ENCODE data around the gene ARHGAP24.
"Not testable (repeated sequence)": the region's sequence is repeated elsewhere in the genome, so short reads cannot be mapped to it uniquely, and the experiment has no call there.

- TF ChIP-seq MIER2 (CRISPR knock-in tag; IDR thresholded peaks at IDR 0.05); STAG1 (CRISPR knock-in tag; IDR thresholded peaks at IDR 0.05); POLR2A (IDR thresholded peaks at IDR 0.05; ENCODE audit: insufficient read depth in 1 of 2, low read depth in 2 of 2, low read length in 2 of 2); MYNN (CRISPR knock-in tag; IDR thresholded peaks at IDR 0.05; ENCODE audit: low read depth); PPARG (CRISPR knock-in tag; conservative IDR thresholded peaks at IDR 0.05); ZBTB43 (CRISPR knock-in tag; conservative IDR thresholded peaks at IDR 0.05): not testable (repeated sequence)
These were observed 345.2 kb downstream of the ARHGAP24 start for GRCh38 chr4:85820101-85820500.

Data from HepG2 (cell line).